HepG2 (cell line): ENCODE data around the gene CALU. TPM values are rescaled to one million over a fixed set of nuclear protein-coding genes. Genes with fewer than 3 reads are reported as not detected.

Source experiments
- CREB1 ChIP-seq, 2 experiments: fragments of 450-650 bp in 1 of 2; IDR thresholded peaks; 2 replicates each; pipeline ENCODE4 v1.6.1; 2016 to 2017; ENCODE audit warnings: control low read depth in 1 of 2, mild to moderate bottlenecking in 1 of 2, missing compliant biosample characterization in 1 of 2, missing genetic modification characterization in 1 of 2
- KLF15 ChIP-seq: sonication (generic); formaldehyde crosslinking; IDR thresholded peaks from 2 replicates; pipeline ENCODE4 v1.8.1; 2023; ENCODE audit warnings: borderline replicate concordance, mild to moderate bottlenecking, inconsistent platforms, missing genetic modification reagents, mixed read lengths
- MYPOP ChIP-seq: sonication (generic); formaldehyde crosslinking; IDR thresholded peaks from 2 replicates; pipeline ENCODE4 v1.8.1; 2023; ENCODE audit warnings: mild to moderate bottlenecking, moderate library complexity, missing genetic modification reagents
- NFE2 ChIP-seq: sonication (generic); formaldehyde crosslinking; IDR thresholded peaks from 2 replicates; pipeline ENCODE4 v1.4.0; 2020; ENCODE audit warnings: missing genetic modification reagents
- NFRKB ChIP-seq: fragments of 450-650 bp; IDR thresholded peaks from 2 replicates; pipeline ENCODE4 v1.6.1; 2017
- ZBTB7B ChIP-seq: sonication (generic); formaldehyde crosslinking; IDR thresholded peaks from 2 replicates; pipeline ENCODE4 v1.4.0; 2020; ENCODE audit warnings: missing genetic modification reagents
- ZNF33A ChIP-seq: sonication (generic); formaldehyde crosslinking; IDR thresholded peaks from 2 replicates; pipeline ENCODE4 v1.5.1; 2020; ENCODE audit warnings: missing genetic modification reagents, mild to moderate bottlenecking, moderate library complexity, borderline replicate concordance
- ZNF512 ChIP-seq: sonication (generic); formaldehyde crosslinking; IDR thresholded peaks from 2 replicates; pipeline ENCODE4 v1.4.0; 2020; ENCODE audit warnings: mild to moderate bottlenecking, missing genetic modification reagents
- ZNF546 ChIP-seq: sonication (generic); formaldehyde crosslinking; conservative IDR thresholded peaks from 2 replicates; pipeline ENCODE4 v1.8.1; 2023; ENCODE audit warnings: mild to moderate bottlenecking, missing genetic modification reagents
- polyA plus RNA-seq, 8 experiments: library from polyadenylated mRNA; depleted of rRNA in 3 of 8; stranded (reverse) in 7 of 8; unstranded in 1 of 8; fragments of >200 nt; fragmentation: Illumina TruSeq in 4 of 8; extraction: Trizol in 4 of 8; gene quantifications; 2 replicates each; pipeline versions ENCODE4 v1.2.1 to v1.2.3, GENCODE V29; 2011 to 2016; ENCODE audit warnings: low read depth in 4 of 8, missing spikeins in 1 of 8, mixed read lengths in 1 of 8; ENCODE audit not compliant: insufficient read depth in 1 of 8
- total RNA-seq, 5 experiments: library from RNA; depleted of rRNA; stranded (reverse); fragments of >200 nt; fragmentation: Illumina TruSeq; extraction: Trizol; gene quantifications; 2 replicates each; pipeline ENCODE4 v1.2.3, GENCODE V29; 2016; ENCODE audit warnings: low read depth in 1 of 5
- TF ChIP-seq, protein P1 (sequence below): sonication (generic); formaldehyde crosslinking; IDR thresholded peaks from 2 replicates; pipeline ENCODE4 v1.8.0; 2022; ENCODE audit warnings: mild to moderate bottlenecking, missing genetic modification reagents; ENCODE audit not compliant: insufficient replicate concordance
- TF ChIP-seq, protein P2 (sequence below), 2 experiments: sonication (generic) in 1 of 2; formaldehyde crosslinking in 1 of 2; IDR thresholded peaks; 2 replicates each; pipeline versions ENCODE4 v1.4.0 to v1.6.1; 2018 to 2020; ENCODE audit warnings: missing genetic modification reagents in 2 of 2, borderline replicate concordance in 1 of 2, low read depth in 1 of 2, mild to moderate bottlenecking in 1 of 2, missing biosample characterization in 1 of 2
- TF ChIP-seq, protein P3 (sequence below): sonication (generic); formaldehyde crosslinking; IDR thresholded peaks from 2 replicates; pipeline ENCODE4 v1.5.1; 2020; ENCODE audit warnings: missing genetic modification reagents, mild to moderate bottlenecking, borderline replicate concordance
- TF ChIP-seq, protein P4 (sequence below): sonication (generic); formaldehyde crosslinking; IDR thresholded peaks from 2 replicates; pipeline ENCODE4 v1.4.0; 2020; ENCODE audit warnings: mild to moderate bottlenecking, missing genetic modification reagents, borderline replicate concordance

The CALU gene
- total and polyA plus RNA-seq, 2 of the 13 experiments (the other 11 are each of a cell fraction or from before 2014, with no cell fraction given): 198 to 252 TPM

GRCh38 chr7:128739048-128739962 is at the start of gene CALU (continued):
- TF ChIP-seq, protein P1, sequence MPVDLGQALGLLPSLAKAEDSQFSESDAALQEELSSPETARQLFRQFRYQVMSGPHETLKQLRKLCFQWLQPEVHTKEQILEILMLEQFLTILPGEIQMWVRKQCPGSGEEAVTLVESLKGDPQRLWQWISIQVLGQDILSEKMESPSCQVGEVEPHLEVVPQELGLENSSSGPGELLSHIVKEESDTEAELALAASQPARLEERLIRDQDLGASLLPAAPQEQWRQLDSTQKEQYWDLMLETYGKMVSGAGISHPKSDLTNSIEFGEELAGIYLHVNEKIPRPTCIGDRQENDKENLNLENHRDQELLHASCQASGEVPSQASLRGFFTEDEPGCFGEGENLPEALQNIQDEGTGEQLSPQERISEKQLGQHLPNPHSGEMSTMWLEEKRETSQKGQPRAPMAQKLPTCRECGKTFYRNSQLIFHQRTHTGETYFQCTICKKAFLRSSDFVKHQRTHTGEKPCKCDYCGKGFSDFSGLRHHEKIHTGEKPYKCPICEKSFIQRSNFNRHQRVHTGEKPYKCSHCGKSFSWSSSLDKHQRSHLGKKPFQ: peak; percentile 53
- no peak for TF ChIP-seq ZNF512 (CRISPR knock-in tag)
- no peak for TF ChIP-seq NFRKB
- TF ChIP-seq, protein P2, sequence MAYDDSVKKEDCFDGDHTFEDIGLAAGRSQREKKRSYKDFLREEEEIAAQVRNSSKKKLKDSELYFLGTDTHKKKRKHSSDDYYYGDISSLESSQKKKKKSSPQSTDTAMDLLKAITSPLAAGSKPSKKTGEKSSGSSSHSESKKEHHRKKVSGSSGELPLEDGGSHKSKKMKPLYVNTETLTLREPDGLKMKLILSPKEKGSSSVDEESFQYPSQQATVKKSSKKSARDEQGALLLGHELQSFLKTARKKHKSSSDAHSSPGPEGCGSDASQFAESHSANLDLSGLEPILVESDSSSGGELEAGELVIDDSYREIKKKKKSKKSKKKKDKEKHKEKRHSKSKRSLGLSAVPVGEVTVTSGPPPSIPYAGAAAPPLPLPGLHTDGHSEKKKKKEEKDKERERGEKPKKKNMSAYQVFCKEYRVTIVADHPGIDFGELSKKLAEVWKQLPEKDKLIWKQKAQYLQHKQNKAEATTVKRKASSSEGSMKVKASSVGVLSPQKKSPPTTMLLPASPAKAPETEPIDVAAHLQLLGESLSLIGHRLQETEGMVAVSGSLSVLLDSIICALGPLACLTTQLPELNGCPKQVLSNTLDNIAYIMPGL (CRISPR knock-in tag; IDR thresholded peaks at IDR 0.05; ENCODE audit: borderline replicate concordance in 1 of 2, low read depth in 1 of 2): peak; percentile 15 to 77
- TF ChIP-seq MYPOP (CRISPR knock-in tag): peak; percentile 81
- TF ChIP-seq KLF15: no peak; the same call in 1 of the 2 replicates
- peak; percentile 84 for TF ChIP-seq CREB1 (IDR thresholded peaks at IDR 0.05)
- peak; percentile 87 for TF ChIP-seq CREB1 (CRISPR knock-in tag; IDR thresholded peaks at IDR 0.05)
- TF ChIP-seq, protein P3, sequence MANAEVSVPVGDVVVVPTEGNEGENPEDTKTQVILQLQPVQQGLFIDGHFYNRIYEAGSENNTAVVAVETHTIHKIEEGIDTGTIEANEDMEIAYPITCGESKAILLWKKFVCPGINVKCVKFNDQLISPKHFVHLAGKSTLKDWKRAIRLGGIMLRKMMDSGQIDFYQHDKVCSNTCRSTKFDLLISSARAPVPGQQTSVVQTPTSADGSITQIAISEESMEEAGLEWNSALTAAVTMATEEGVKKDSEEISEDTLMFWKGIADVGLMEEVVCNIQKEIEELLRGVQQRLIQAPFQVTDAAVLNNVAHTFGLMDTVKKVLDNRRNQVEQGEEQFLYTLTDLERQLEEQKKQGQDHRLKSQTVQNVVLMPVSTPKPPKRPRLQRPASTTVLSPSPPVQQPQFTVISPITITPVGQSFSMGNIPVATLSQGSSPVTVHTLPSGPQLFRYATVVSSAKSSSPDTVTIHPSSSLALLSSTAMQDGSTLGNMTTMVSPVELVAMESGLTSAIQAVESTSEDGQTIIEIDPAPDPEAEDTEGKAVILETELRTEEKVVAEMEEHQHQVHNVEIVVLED (CRISPR knock-in tag): peak; percentile 85
- TF ChIP-seq, protein P4, sequence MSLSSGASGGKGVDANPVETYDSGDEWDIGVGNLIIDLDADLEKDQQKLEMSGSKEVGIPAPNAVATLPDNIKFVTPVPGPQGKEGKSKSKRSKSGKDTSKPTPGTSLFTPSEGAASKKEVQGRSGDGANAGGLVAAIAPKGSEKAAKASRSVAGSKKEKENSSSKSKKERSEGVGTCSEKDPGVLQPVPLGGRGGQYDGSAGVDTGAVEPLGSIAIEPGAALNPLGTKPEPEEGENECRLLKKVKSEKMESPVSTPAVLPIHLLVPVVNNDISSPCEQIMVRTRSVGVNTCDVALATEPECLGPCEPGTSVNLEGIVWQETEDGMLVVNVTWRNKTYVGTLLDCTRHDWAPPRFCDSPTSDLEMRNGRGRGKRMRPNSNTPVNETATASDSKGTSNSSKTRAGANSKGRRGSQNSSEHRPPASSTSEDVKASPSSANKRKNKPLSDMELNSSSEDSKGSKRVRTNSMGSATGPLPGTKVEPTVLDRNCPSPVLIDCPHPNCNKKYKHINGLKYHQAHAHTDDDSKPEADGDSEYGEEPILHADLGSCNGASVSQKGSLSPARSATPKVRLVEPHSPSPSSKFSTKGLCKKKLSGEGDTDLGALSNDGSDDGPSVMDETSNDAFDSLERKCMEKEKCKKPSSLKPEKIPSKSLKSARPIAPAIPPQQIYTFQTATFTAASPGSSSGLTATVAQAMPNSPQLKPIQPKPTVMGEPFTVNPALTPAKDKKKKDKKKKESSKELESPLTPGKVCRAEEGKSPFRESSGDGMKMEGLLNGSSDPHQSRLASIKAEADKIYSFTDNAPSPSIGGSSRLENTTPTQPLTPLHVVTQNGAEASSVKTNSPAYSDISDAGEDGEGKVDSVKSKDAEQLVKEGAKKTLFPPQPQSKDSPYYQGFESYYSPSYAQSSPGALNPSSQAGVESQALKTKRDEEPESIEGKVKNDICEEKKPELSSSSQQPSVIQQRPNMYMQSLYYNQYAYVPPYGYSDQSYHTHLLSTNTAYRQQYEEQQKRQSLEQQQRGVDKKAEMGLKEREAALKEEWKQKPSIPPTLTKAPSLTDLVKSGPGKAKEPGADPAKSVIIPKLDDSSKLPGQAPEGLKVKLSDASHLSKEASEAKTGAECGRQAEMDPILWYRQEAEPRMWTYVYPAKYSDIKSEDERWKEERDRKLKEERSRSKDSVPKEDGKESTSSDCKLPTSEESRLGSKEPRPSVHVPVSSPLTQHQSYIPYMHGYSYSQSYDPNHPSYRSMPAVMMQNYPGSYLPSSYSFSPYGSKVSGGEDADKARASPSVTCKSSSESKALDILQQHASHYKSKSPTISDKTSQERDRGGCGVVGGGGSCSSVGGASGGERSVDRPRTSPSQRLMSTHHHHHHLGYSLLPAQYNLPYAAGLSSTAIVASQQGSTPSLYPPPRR: no peak
- TF ChIP-seq ZBTB7B (CRISPR knock-in tag): peak; percentile 73
- TF ChIP-seq ZNF33A (CRISPR knock-in tag): no peak
- TF ChIP-seq NFE2 (CRISPR knock-in tag): no peak
- peak; percentile 87; the same call in 1 of the 2 replicates for TF ChIP-seq ZNF546
